GM19025 (cell line): Measurements from ENCODE around the gene TWNK.
A peak's percentile ranks its signal among the peaks of the same experiment; 100 is the strongest.

Experiments used
- ATAC-seq: cut with Tn5 transposase; IDR thresholded peaks from one replicate; pipeline ENCODE4 v1.9.1; 2021; ENCODE audit warnings: mild to moderate bottlenecking, low read depth, moderate library complexity; ENCODE audit not compliant: unreplicated experiment

The TWNK gene

DNA sequence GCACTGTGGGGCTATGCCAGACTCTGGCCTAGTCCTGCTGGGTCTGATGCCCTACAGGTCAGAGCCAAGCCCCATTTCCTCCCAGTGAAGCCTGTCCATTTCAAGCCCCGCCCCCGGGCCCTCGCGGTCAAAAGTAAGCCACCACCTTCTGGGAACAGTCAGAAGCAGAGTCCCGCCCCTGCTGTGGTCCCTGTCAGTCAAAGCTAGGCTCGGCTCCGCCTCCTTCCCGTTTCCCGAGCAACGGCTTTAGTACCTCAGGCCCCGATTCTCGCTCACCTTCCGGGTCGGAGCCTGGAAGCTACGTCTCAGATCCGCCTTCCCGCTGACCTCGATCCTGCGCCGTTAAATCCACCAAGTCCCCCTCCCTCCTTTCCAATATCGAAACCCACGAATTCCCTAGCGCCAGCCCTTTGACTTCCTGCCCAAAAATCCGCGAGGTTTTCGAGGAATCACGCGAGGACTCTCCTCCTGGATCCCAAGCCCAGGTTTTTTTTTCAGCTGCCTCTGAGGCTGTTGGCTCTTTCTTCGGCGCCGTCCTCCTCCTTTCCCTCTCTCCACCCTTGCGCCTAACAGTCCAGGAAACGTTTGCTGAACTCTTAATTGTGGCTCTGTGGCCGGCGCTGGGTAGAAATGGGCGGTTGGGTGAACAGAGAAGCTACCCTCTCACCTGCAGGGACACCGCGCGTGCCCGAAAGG is 55.5 kb downstream of the TWNK start:
- ATAC-seq: peak; percentile 97

DNA sequence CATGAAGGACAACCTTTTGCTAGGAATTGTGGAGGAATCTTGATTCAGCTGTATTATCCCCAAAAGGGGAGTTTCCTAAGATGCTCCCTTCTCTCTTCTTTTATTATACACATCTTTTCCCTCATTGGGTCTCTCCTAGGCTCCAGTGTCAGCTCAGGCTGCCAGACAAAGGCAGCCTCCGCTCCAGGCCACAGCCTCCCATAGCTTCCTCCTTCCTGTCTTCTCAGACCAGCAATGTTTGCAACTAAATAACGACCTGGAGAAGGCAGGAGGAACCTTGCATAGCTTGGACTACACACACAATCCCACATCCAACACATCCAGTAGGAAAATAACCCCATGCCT is 56.0 kb downstream of the TWNK start:
- no peak for ATAC-seq
